DMS 273 (cell line): ENCODE results near the gene CCDC57.
A peak's percentile ranks its signal among the peaks of the same experiment; 100 is the strongest.

Experiments used
- DNase-seq: peaks from one replicate; lab custom pipeline; 2025; ENCODE audit not compliant: unreplicated experiment; lab: John Stamatoyannopoulos, UW

CCDC57 gene

GRCh38 chr17:82064433-82065192 is 148.0 kb downstream of the CCDC57 start:
- DNase-seq: no peak

GRCh38 chr17:82063424-82064415 is 148.9 kb downstream of the CCDC57 start:
- no peak for DNase-seq

- DNase-seq: no peak
Observed at GRCh38 chr17:82062984-82063368, 149.7 kb downstream of the CCDC57 start.

- DNase-seq: no peak
Observed at GRCh38 chr17:82062076-82062983, 150.3 kb downstream of the CCDC57 start.

GRCh38 chr17:82061047-82061925 is 151.4 kb downstream of the CCDC57 start:
- DNase-seq: no peak

GRCh38 chr17:82060614-82061013 is 152.0 kb downstream of the CCDC57 start:
- no peak for DNase-seq

- no peak for DNase-seq
Observed at GRCh38 chr17:82060001-82060380, 152.7 kb downstream of the CCDC57 start.

- peak; percentile 58 for DNase-seq
Observed at GRCh38 chr17:82059272-82060000, 153.2 kb downstream of the CCDC57 start.

- DNase-seq: no peak
Observed at GRCh38 chr17:82058855-82059249, 153.8 kb downstream of the CCDC57 start.

- peak; percentile 56 for DNase-seq
Observed at GRCh38 chr17:82058230-82058854, 154.3 kb downstream of the CCDC57 start.

GRCh38 chr17:82056729-82057621 is 155.7 kb downstream of the CCDC57 start:
- DNase-seq: no peak

GRCh38 chr17:82055965-82056728 is 156.5 kb downstream of the CCDC57 start:
- no peak for DNase-seq

- no peak for DNase-seq
Observed at GRCh38 chr17:82055023-82055964, 157.3 kb downstream of the CCDC57 start.

- no peak for DNase-seq
Observed at GRCh38 chr17:82054351-82055022, 158.2 kb downstream of the CCDC57 start.

GRCh38 chr17:82053556-82054263 is 158.9 kb downstream of the CCDC57 start:
- no peak for DNase-seq
